ENCODE data around the gene GLS.
A peak's percentile ranks its signal among the peaks of the same experiment; 100 is the strongest.
"Not testable (repeated sequence)": the region's sequence is repeated elsewhere in the genome, so short reads cannot be mapped to it uniquely, and the experiment has no call there.

GLS gene

GRCh38 chr2:190880378-190881083, at the start of gene GLS:
Gene GLS, plus strand, starts transcription at chr2:190880821. Its CDS starts 264 bp downstream, at chr2:190881085.
- peak; percentile 98 for DNase-seq

DNA sequence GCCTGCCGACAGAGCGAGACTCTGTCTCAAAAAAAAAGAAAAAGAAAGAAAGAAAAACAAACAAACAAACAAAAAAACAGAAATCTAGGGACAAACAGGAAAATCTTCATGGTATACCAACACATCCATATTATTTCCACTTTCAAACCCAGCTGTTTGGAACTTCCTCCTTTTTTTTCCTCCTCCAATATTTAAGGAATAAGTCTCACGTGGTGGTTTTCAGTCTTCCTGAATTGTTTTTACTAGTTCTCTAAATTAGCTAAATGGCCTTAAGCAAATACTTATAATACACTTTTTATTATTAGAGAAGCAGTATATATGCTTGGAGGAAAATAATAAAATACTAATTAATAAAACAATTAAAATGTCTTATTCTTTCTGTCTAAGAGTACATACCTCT, 48.7 kb upstream of the GLS start:
- no peak for DNase-seq

GRCh38 chr2:190834890-190835208, 45.8 kb upstream of the GLS start:
- DNase-seq, result no peak

DNA sequence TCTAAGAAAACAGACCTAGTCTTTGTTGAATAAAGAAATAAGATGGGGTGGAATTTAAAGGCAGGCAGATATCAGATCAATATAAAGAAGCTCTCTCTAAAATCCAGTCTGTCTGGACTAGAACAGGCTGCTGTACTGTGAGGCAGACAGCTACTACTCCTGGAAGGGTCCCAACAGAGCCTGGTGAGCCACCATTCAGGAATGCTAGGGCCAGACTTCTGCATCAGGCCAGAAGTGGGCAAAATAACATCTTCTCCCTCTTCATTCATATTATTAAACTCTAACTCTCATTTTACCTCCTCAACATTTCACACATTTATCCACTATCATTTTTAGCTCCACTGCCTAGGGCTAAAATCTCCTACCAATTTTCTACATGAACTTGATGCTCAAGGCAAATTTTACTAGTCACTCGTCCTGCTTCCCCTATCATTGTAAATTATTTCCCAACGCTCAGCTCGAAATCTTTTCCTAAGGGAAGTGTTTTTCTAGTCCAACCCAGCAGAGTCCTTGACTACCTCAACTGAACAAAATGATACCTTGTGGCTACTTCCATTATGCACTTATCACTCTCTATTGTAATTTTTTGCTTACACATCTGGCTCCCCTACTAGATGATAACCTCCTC, 45.2 kb upstream of the GLS start:
- no peak for DNase-seq

GRCh38 chr2:190836767-190837166, 43.9 kb upstream of the GLS start:
- no peak for DNase-seq

DNA sequence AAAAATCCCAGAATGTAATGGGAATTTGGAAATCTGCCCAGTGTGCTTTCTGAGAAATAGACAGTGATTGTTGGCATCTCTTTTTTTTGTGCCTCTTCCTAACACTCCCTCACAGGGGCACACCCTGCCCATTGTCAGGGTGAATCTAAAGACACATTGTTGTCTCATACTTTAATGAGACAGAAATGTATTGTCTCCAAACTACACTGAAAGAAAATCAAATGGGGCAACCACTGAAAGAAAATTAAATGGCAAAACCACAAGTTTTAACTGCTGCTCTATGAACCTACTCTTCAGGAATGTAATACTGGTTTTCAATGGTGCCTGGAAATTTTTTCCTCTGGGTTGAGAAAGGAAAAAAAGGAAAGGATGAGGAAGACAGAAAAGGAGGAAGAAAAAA, 43.2 kb upstream of the GLS start:
- DNase-seq, result no peak

GRCh38 chr2:190837952-190838361, 42.7 kb upstream of the GLS start:
- no peak for DNase-seq

DNA sequence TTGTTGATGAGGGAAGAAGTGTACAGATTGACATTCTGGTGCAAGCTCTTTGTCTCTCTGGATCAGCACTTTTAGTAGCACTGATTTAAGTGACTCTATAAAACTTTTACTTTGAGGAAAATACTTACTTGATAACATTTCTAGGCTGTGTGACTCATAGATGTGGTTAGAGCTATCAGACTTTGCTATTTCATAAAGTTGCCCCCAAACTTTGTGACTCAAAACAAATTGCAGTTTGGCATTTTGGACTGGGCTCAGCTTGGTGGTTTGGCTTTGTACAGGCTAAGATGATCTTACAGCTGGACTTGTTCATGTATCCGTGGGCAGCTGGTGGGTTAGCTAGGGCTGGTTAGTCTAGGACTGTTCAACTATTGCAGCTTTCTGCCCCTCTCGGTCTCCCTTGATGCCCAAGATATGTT, 42.1 kb upstream of the GLS start:
- no peak for DNase-seq

GRCh38 chr2:190840569-190841172, 40.0 kb upstream of the GLS start:
- DNase-seq, result no peak

- no peak for DNase-seq
Observed at GRCh38 chr2:190841707-190842505, 38.7 kb upstream of the GLS start.

GRCh38 chr2:190842606-190843104, 38.0 kb upstream of the GLS start:
- DNase-seq, result no peak

DNA sequence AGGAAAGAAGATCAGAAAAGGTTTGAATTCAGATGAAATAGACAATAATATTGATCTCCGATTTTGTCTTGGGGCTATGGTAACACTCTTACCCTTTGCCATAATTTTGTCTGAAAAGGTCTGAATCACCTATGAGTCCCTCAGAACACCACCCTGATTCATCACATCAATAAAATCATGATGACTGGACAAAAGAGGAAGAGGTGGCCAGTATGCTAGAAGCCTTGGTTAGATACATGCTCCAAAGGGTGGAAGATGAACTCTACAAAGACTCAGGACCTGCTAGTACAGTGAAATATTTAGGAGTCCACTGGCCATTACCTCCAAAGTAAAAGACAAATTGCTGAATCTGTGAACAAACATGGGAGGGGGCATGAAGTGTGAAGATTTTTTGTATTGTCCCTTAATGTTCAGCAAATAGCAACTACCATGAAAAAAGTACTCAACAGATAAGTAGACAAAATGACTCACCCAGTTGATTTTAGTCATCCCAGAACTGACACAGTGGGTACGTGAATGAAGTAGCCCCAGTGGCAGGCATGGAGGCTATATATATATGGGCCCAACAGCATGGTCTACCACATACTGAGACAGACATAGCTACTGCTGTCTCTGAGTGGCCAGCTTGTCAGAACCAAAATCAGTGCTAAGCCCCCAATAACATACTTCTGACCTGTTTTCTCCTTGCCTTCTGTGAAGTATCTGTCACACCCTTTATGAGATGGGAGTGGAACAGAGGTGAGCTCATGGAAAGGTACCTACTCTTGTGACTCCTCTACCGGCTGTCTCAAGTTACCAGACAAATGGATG, 36.5 kb upstream of the GLS start:
- DNase-seq, result no peak

DNA sequence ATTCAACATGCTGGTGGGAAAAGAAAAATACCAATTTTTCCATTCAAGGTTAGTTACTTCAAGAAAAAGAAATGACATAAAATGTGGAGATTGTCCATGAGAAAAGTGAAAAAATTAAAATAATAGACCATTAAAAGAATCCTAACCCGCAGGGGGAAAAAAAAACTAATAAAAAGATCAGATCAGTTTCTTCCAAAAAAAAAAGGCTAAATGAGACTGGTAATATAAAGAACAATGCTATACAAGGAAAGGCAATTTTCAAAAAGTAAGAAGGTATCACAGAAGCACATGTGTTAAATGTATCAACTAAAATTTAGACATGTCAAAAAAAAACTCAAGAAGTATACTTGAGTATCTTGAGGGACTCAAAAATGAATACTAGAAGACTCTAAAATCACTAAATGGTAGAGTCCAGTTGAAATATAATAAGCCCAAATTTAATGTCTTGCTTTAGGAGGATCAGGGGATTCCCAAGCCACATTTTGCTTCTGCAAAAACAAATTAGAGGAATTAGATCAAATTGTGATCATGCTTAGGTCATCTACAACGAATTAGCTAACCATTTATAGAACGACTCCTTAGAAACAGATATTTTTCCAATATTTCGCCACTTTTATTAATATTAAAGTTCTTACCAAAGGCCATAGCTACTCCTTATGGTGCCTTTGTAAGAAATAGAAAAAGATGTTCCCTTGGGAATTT, 35.8 kb upstream of the GLS start:
- DNase-seq, result no peak

DNA sequence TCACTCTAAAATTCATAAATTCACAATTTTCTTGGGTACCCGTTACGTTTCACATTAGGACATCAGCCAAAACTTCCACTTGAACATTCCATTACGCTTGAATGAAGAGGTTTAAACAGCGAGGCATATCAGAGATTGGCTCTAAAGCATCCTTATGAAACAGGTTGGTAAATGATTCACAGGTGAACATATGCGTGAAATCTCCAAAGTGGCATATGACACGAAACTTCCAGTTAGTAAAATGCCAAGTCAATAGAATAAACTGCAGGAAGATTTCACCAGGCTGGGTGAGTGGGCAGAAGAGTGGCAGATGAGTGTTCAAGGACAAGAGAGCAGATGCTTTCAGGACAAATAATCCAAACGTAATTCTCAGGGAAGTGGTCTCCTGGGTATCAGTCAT, 33.9 kb upstream of the GLS start:
- DNase-seq, result no peak

- DNase-seq, result no peak
Observed at GRCh38 chr2:190847504-190848081, 33.0 kb upstream of the GLS start.

GRCh38 chr2:190849774-190850173, 30.8 kb upstream of the GLS start:
- no peak for DNase-seq

GRCh38 chr2:190853022-190853421, 27.6 kb upstream of the GLS start:
- DNase-seq, result not testable (repeated sequence)

GRCh38 chr2:190853531-190854383, 26.9 kb upstream of the GLS start:
- DNase-seq, result no peak

- no peak for DNase-seq
Observed at GRCh38 chr2:190854726-190855125, 25.9 kb upstream of the GLS start.

GRCh38 chr2:190855245-190855644, 25.4 kb upstream of the GLS start:
- no peak for DNase-seq

- no peak for DNase-seq
Observed at GRCh38 chr2:190856985-190857384, 23.6 kb upstream of the GLS start.

Measured in right forelimb (tissue), 1 donor.